ENCODE data around the gene TNFRSF12A.

Gene TNFRSF12A

DNA sequence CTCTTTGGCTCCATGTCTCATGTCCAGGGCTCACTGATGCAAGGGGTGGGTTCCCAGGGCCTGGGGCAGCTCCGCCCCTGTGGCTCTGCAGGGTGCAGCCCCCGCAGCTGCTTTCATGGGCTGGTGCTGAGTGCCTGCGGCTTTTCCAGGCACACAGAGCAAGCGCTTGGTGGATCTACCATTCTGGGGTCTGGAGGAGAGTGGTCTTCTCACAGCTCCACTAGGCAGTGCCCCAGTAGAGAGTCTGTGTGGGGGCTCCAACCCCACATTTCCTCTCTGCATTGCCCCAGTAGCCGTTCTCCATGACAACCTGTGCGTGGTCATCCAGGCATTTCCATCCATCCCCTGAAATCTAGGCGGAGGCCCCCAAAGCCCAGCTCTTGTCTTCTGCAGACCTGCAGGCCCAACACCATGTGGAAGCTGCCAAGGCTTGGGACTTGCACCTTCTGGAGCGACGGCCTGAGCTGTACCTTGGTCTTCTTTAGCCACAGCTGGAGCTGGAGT, 50.5 kb downstream of the TNFRSF12A start:
- no peak for DNase-seq

- DNase-seq = no peak
Measured at GRCh38 chr16:3071655-3072054, 51.5 kb downstream of the TNFRSF12A start.

Measured in NCI-H446 treated with DMSO at 0.1 percent for 48 hours (cell line).